ENCODE measurements around the gene GSAP.

Gene GSAP

GRCh38 chr7:77438131-77438530 lies 22.0 kb upstream of the GSAP start:
- DNase-seq = no peak

- no peak for DNase-seq
These were observed 18.6 kb upstream of the GSAP start for GRCh38 chr7:77434570-77435275.

GRCh38 chr7:77433901-77434300 lies 17.8 kb upstream of the GSAP start:
- DNase-seq = no peak

- DNase-seq = no peak
These were observed 14.8 kb upstream of the GSAP start for GRCh38 chr7:77430927-77431326.

GRCh38 chr7:77428777-77429231 lies 12.7 kb upstream of the GSAP start:
- DNase-seq = no peak

- DNase-seq = no peak
These were observed 12.0 kb upstream of the GSAP start for GRCh38 chr7:77427996-77428603.

GRCh38 chr7:77426521-77427051 lies 10.4 kb upstream of the GSAP start:
- DNase-seq = no peak

- DNase-seq = no peak
These were observed 9.9 kb upstream of the GSAP start for GRCh38 chr7:77426052-77426404.

GRCh38 chr7:77425101-77426051 lies 9.2 kb upstream of the GSAP start:
- DNase-seq = no peak

- no peak for DNase-seq
These were observed 6.4 kb upstream of the GSAP start for GRCh38 chr7:77422500-77422899.

GRCh38 chr7:77420986-77421672 lies 5.0 kb upstream of the GSAP start:
- no peak for DNase-seq

- no peak for DNase-seq
These were observed 4.3 kb upstream of the GSAP start for GRCh38 chr7:77420438-77420837.

GRCh38 chr7:77419102-77419501 lies 3.0 kb upstream of the GSAP start:
- no peak for DNase-seq

- no peak for DNase-seq
These were observed 1.7 kb upstream of the GSAP start for GRCh38 chr7:77417801-77418200.

- no peak for DNase-seq
These were observed 647 bp upstream of the GSAP start for GRCh38 chr7:77416621-77417371.

- no peak for DNase-seq
These were observed 700 bp downstream of the GSAP start for GRCh38 chr7:77415476-77415822.

- no peak for DNase-seq
These were observed 2.2 kb downstream of the GSAP start for GRCh38 chr7:77413861-77414424.

- no peak for DNase-seq
These were observed 3.0 kb downstream of the GSAP start for GRCh38 chr7:77413128-77413527.

- no peak for DNase-seq
These were observed 6.2 kb downstream of the GSAP start for GRCh38 chr7:77409739-77410547.

GRCh38 chr7:77409005-77409738 lies 7.0 kb downstream of the GSAP start:
- no peak for DNase-seq

Measured in NCI-H446 (cell line).